SK-N-SH treated with all-trans-retinoic acid at 6 μM for 48 hours (cell line): ENCODE results near the gene PIGX.

Experiments used
- ESRRG ChIP-seq: fragments of 250-450 bp; sonication (Bioruptor Pico); IDR thresholded peaks from 2 replicates; pipeline ENCODE4 v1.6.1; 2021; ENCODE audit warnings: mild to moderate bottlenecking
- TF ChIP-seq, protein P1 (sequence below): fragments of 250-450 bp; sonication (Bioruptor Pico); IDR thresholded peaks from 2 replicates; pipeline ENCODE4 v1.5.0; 2020; ENCODE audit warnings: mild to moderate bottlenecking, moderate library complexity

DNA sequence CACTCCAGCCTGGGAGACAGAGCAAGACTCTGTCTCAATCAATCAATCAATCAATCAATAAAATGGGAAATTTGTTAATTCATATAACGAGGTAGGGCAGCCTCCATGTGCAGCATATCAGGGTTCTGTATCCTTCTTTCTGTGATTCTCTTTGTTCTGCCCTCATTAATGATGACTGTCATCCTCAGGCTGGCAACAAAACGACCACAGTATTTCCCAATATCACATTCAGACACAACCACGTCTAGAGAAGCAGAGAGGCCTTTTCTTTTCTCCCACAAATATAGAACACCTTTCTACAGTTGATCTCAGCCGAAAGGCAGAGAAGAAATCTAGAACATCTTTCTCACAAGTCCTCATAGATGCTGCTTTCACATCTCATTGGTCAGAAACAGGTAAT is 11.4 kb upstream of the PIGX start:
- TF ChIP-seq, protein P1, sequence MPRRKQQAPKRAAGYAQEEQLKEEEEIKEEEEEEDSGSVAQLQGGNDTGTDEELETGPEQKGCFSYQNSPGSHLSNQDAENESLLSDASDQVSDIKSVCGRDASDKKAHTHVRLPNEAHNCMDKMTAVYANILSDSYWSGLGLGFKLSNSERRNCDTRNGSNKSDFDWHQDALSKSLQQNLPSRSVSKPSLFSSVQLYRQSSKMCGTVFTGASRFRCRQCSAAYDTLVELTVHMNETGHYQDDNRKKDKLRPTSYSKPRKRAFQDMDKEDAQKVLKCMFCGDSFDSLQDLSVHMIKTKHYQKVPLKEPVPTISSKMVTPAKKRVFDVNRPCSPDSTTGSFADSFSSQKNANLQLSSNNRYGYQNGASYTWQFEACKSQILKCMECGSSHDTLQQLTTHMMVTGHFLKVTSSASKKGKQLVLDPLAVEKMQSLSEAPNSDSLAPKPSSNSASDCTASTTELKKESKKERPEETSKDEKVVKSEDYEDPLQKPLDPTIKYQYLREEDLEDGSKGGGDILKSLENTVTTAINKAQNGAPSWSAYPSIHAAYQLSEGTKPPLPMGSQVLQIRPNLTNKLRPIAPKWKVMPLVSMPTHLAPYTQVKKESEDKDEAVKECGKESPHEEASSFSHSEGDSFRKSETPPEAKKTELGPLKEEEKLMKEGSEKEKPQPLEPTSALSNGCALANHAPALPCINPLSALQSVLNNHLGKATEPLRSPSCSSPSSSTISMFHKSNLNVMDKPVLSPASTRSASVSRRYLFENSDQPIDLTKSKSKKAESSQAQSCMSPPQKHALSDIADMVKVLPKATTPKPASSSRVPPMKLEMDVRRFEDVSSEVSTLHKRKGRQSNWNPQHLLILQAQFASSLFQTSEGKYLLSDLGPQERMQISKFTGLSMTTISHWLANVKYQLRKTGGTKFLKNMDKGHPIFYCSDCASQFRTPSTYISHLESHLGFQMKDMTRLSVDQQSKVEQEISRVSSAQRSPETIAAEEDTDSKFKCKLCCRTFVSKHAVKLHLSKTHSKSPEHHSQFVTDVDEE (CRISPR knock-in tag), result no peak
- no peak for TF ChIP-seq ESRRG (CRISPR knock-in tag)
